ENCODE measurements around the gene RPL23. TPM values are rescaled to one million over a fixed set of nuclear protein-coding genes. Genes with fewer than 3 reads are reported as not detected.

RPL23 gene
- polyA plus RNA-seq, 1 of the 3 experiments (the other 2 are of a cell fraction), result 2,658 TPM

- WGBS (ENCODE audit: low lambda C conversion rate), result 94% methylated on average over 10 of the region's 11 CpGs
- H3K36me3 ChIP-seq (replicated peaks in 1 of 2; ENCODE audit: control insufficient read depth in 1 of 2, insufficient read depth in 2 of 2, low read length in 1 of 2), result peaks cover 34 to 38% of the 10 kb centered on the region in 2 experiments
- POLR2A ChIA-PET, result no interaction called here
- no peaks in the 10 kb centered on the region for H3K27me3 ChIP-seq (ENCODE audit: insufficient read depth)
- H3K9ac ChIP-seq, result no peak overlapping the region
- TF ChIP-seq RXRA (IDR thresholded peaks at IDR 0.05; ENCODE audit: borderline replicate concordance, low read depth) (no peak), CHD2 (IDR thresholded peaks at IDR 0.05; ENCODE audit: low read length, partially characterized antibody) (no peak), EP300 (IDR thresholded peaks at IDR 0.05; ENCODE audit: borderline replicate concordance in 1 of 2, low read depth in 1 of 2, low read length in 1 of 2) (no peak), RCOR1 (IDR thresholded peaks at IDR 0.05; ENCODE audit: low read length) (no peak), FOSL2 (IDR thresholded peaks at IDR 0.05; ENCODE audit: borderline replicate concordance, low read depth) (no peak), RFX5 (IDR thresholded peaks at IDR 0.05; ENCODE audit: low read length) (no peak), PBX3 (IDR thresholded peaks at IDR 0.05) (no peak), GATA2 (CRISPR knock-in tag; IDR thresholded peaks at IDR 0.05) (no peak), GABPA (IDR thresholded peaks at IDR 0.05; ENCODE audit: low read depth) (no peak), SMC3 (IDR thresholded peaks at IDR 0.05; ENCODE audit: low read depth, low read length) (no peak), EZH2phosphoT487 (IDR thresholded peaks at IDR 0.05; ENCODE audit: borderline replicate concordance, low read depth) (no peak), FOXM1 (IDR thresholded peaks at IDR 0.05; ENCODE audit: low read depth) (no peak)
- TF ChIP-seq, protein P1, sequence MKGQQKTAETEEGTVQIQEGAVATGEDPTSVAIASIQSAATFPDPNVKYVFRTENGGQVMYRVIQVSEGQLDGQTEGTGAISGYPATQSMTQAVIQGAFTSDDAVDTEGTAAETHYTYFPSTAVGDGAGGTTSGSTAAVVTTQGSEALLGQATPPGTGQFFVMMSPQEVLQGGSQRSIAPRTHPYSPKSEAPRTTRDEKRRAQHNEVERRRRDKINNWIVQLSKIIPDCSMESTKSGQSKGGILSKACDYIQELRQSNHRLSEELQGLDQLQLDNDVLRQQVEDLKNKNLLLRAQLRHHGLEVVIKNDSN (IDR thresholded peaks at IDR 0.05; ENCODE audit: borderline replicate concordance, low read depth), result no peak
- TF ChIP-seq, protein P2, sequence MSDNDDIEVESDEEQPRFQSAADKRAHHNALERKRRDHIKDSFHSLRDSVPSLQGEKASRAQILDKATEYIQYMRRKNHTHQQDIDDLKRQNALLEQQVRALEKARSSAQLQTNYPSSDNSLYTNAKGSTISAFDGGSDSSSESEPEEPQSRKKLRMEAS (IDR thresholded peaks at IDR 0.05; ENCODE audit: low read depth), result no peak
- TF ChIP-seq, protein P3, sequence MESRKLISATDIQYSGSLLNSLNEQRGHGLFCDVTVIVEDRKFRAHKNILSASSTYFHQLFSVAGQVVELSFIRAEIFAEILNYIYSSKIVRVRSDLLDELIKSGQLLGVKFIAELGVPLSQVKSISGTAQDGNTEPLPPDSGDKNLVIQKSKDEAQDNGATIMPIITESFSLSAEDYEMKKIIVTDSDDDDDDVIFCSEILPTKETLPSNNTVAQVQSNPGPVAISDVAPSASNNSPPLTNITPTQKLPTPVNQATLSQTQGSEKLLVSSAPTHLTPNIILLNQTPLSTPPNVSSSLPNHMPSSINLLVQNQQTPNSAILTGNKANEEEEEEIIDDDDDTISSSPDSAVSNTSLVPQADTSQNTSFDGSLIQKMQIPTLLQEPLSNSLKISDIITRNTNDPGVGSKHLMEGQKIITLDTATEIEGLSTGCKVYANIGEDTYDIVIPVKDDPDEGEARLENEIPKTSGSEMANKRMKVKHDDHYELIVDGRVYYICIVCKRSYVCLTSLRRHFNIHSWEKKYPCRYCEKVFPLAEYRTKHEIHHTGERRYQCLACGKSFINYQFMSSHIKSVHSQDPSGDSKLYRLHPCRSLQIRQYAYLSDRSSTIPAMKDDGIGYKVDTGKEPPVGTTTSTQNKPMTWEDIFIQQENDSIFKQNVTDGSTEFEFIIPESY (IDR thresholded peaks at IDR 0.05; ENCODE audit: borderline replicate concordance, low read depth), result no peak
- TF ChIP-seq, protein P4, sequence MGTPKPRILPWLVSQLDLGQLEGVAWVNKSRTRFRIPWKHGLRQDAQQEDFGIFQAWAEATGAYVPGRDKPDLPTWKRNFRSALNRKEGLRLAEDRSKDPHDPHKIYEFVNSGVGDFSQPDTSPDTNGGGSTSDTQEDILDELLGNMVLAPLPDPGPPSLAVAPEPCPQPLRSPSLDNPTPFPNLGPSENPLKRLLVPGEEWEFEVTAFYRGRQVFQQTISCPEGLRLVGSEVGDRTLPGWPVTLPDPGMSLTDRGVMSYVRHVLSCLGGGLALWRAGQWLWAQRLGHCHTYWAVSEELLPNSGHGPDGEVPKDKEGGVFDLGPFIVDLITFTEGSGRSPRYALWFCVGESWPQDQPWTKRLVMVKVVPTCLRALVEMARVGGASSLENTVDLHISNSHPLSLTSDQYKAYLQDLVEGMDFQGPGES (IDR thresholded peaks at IDR 0.05; ENCODE audit: low read depth, low read length), result no peak
- no peak for DNase-seq
- peaks cover 78% of the 10 kb centered on the region for H3K79me2 ChIP-seq (ENCODE audit: insufficient read depth)
- no peak overlapping the region for H2AFZ ChIP-seq (ENCODE audit: low read depth)
- peak overlapping the region; percentile 8 to 27; a peak in 2 of 4 replicates for H3K27ac ChIP-seq (ENCODE audit: low read depth in 2 of 2, low read length in 1 of 2)
- H3K4me2 ChIP-seq, result no peak overlapping the region
- peaks cover 41% of the 10 kb centered on the region for H3F3A ChIP-seq (replicated peaks; ENCODE audit: insufficient read depth)
- H4K20me1 ChIP-seq (ENCODE audit: insufficient read depth), result peaks cover 81% of the 10 kb centered on the region
- no peak overlapping the region for H3K4me3 ChIP-seq (ENCODE audit: low read depth in 2 of 2, low read length in 1 of 2)
- CTCF ChIA-PET, result interaction anchor here (1.3 kb wide), 2 partner anchors 16 to 276 kb away, joined by 3 read pairs; no protein-coding TSS in a partner anchor
- no peaks in the 10 kb centered on the region for H3K9me3 ChIP-seq
- no peaks in the 10 kb centered on the region for H3K9me2 ChIP-seq
- peaks cover 11 to 29% of the 10 kb centered on the region in 2 experiments; a peak in 1 of 4 replicates for H3K4me1 ChIP-seq (ENCODE audit: control insufficient read depth in 1 of 2, insufficient read depth in 2 of 2, low read depth in 1 of 2, low read length in 1 of 2)
These were observed 45.4 kb upstream of the RPL23 start for GRCh38 chr17:38898812-38899348.
